GM19043 (cell line): ENCODE results near the gene MEIOC.
"Not testable (repeated sequence)": the region's sequence is repeated elsewhere in the genome, so short reads cannot be mapped to it uniquely, and the experiment has no call there.

Experiments used
- ATAC-seq: cut with Tn5 transposase; IDR thresholded peaks from one replicate; pipeline ENCODE4 v1.9.1; 2021; ENCODE audit warnings: low read depth; ENCODE audit not compliant: unreplicated experiment

The MEIOC gene

GRCh38 chr17:44655983-44656710, at the start of gene MEIOC:
TSS of gene MEIOC (plus strand) at chr17:44656468. CDS start at chr17:44656614, 146 bp downstream.
- no peak for ATAC-seq

DNA sequence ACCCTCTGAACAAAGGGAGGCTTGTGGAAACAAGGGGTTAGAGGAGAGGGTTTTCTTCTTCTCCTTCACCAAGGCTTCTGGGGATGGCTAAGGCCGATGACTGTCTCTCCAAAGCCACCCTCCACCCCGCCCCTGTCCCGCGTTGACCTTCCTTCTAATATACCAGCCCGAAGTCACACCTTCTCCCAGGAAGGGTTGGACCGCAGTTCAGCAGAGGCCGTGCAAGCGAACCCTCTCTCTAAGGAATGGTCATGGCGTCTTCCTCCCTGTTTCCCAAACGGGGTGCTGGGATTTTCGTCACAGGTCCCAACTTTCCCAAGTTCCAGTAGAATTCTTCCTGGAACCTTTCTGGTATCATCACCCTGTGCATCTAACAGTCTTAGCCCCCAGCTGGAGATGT, 49.6 kb upstream of the MEIOC start:
- no peak for ATAC-seq

DNA sequence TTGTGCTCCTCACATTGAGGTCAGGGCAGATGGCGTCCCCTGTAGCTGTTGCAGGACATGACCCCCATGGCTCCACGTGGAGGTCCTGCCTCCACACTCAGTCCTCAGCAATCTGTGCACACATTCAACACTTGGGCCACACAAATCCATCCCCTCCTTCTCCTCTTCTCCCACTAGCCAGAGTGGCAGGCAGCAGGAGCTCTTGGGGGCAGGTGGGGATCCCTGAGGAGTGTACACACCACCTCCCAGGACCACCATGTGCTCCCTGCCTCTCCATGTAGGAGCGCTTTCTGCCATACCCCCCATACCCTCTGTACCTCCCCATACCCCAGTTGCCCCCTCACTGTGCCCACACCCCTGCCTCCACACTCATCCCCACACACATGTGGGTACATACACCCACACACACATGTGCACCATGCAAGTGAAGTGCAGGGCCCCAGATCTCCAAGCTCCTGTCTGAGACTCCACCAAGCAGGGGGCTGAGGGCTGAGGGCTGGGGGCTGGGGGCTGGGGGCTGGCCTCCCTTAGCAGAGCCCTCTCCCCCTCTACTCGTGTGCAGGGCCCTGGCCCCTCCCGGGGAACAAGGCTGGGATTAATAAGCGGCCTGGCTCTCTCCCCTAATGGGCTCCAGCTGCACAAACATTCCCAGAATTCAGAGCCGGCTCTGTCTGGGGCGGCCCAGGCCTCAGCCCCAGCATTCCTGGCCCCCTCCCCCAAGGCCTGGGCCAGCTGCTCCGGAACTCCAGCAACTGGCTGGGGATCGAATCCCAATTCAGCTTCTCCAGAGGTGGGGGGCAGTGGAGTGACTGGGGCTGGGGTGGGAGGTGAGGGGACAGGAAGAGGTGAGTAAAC, 48.2 kb upstream of the MEIOC start:
- no peak for ATAC-seq

- no peak for ATAC-seq
These were observed 47.4 kb upstream of the MEIOC start for GRCh38 chr17:44608727-44609435.

- ATAC-seq = no peak
These were observed 45.9 kb upstream of the MEIOC start for GRCh38 chr17:44610331-44610730.

GRCh38 chr17:44610871-44611270, 45.4 kb upstream of the MEIOC start:
- no peak for ATAC-seq

DNA sequence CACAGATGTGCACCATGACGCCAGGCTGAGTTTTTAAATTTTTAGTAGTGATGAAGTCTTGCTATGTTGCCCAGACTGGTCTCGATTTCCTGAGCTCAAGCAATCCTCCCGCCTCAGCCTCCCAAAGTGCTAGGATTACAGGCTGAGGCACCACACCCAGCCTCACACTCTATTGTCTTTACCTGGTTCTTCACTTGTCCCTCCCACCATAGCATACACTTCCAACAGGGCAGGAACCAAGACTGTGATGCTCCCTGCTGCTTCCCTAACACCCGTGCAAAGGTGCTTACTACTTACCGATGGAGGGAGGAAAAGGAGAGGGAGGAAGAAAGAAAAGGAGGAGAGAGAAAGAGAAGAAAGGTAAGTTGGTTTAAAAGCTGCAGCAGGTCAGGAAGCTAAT, 41.4 kb upstream of the MEIOC start:
- no peak for ATAC-seq

DNA sequence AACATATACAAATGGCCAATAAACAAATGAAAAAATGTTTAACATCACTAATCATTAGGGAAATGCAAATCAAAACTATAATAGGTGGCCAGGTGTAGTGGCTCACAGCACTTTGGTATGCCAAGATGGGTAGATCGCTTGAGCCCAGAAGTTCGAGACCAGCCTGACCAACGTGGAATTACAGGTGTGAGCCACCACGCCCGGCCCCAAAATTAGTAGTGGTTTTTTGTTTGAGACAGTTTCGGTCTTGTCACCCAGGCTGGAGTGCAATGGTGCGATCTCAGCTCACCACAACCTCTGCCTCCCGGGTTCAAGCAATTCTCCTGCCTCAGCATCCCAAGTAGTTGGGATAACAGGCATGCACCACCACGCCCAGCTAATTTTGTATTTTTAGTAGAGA, 37.6 kb upstream of the MEIOC start:
- not testable (repeated sequence) for ATAC-seq

- no peak for ATAC-seq
These were observed 33.1 kb upstream of the MEIOC start for GRCh38 chr17:44623070-44623725.

DNA sequence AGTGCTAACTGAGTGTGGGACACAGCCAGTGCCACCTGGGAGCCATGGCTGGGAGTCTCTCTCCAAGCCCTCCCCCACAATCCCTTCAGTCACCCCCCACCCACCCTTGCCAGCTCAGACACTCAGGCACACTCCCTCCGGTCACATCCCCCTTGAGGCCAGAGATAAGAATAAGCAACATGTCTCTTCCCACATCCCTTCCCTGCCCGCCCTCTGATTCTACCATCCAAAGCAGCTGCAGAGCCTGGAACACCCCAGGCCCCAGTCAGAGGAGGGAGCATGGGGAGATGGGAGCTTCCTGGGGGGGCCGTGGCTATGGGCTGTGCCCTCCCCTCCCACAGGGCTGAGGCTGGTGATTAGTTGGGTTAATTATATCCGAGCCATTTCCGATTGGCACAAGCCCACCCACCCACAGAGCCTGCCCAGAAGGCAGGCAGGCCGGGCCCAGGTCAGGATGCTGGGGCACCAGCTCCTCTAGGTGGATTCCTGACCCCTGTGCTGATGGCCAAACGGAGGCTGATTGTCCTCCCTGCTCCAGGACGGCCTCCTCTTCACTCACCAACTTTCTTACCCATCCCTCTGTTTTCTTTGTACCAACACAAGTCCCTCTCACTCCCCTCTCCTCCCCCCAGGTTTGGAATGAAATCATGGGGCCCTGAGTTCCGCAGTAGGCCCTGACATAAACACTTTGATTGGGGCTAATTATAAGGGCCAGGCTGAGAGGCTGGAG, 28.6 kb upstream of the MEIOC start:
- ATAC-seq = no peak

GRCh38 chr17:44628243-44629188, 27.8 kb upstream of the MEIOC start:
- no peak for ATAC-seq

GRCh38 chr17:44629314-44629713, 27.0 kb upstream of the MEIOC start:
- no peak for ATAC-seq

DNA sequence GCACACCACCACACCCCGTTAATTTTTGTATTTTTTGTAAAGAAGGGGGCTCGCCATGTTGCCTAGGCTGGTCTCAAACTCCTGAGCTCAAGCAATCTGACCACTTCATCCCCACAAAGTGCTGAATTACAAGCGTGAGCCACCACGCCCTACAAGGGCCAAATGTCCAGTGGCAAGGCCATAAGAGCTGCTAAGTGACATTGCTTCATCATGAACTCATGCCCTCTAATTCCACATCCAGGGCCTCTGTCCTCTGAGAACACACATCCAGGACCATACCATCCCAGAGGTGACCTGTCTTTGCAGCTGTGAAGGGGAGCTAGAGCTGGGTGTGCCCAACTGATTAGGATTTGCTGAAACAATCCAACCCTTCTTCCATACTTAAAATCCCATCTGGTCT, 25.6 kb upstream of the MEIOC start:
- no peak for ATAC-seq

DNA sequence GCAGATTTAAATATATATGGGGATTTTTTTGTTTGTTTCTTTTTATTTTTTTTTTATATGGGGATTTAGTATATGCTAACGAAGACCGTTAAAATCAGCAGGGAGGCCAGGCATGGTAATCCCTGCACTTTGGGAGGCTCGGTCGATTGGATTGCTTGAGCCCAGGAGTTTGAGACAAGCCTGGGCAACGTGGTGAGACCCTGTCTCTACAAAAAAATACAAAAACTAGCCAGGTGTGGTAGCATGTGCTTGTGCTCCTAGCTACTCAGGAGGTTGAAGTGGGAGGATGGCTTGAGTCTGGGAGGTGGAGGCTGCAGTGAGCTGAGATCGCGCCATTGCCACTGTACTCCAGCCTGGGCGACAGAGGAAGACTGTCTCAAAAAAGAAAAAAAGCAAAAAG, 22.3 kb upstream of the MEIOC start:
- ATAC-seq = no peak

GRCh38 chr17:44634401-44634800, 21.9 kb upstream of the MEIOC start:
- ATAC-seq = not testable (repeated sequence)

DNA sequence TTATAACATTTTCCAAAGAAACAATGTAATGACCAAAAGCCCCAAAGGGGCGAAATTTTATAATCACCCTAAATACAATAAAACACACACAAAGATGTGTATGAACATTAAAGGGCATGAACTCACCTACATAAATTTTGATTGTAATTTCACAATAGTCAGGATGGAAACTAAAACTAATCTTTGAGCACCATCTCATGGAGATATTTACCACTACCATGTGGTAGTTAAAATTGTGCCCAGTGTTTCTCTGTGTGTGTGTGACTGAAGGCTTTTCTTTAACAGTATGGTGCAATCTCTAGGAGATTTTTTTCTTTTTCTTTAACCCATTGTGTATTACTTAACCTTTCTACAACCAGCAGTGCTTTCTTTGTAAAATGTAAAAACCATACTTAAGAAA, 19.7 kb upstream of the MEIOC start:
- ATAC-seq = no peak

GRCh38 chr17:44637066-44637465, 19.2 kb upstream of the MEIOC start:
- no peak for ATAC-seq

- no peak for ATAC-seq
These were observed 13.4 kb upstream of the MEIOC start for GRCh38 chr17:44642834-44643233.

DNA sequence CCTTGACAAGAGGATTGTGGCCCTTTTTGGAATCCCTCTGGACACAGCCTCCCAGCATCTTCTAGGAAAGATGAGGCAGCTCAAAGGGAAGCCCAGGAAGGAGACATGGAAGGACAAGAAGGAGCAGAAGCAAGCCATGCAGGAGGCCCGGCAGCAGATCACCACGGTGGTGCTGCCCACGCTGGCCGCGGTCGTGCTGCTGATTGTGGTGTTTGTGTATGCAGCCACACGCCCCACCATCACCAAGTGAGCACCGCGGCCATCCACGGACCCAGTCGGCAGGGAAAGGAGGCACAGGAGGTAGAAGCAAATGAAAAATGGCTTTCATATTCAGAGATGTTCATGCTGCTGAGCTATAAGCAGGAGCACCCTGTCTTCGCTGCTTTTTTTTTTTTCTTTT, 10.9 kb upstream of the MEIOC start:
- no peak for ATAC-seq
